ENCODE results near the gene ST3GAL4.
"Not testable (repeated sequence)": the region's sequence is repeated elsewhere in the genome, so short reads cannot be mapped to it uniquely, and the experiment has no call there.

Gene ST3GAL4

GRCh38 chr11:126362879-126363655 is 7.6 kb downstream of the ST3GAL4 start:
- no peak for DNase-seq (ENCODE audit: low read depth, low spot score)

DNA sequence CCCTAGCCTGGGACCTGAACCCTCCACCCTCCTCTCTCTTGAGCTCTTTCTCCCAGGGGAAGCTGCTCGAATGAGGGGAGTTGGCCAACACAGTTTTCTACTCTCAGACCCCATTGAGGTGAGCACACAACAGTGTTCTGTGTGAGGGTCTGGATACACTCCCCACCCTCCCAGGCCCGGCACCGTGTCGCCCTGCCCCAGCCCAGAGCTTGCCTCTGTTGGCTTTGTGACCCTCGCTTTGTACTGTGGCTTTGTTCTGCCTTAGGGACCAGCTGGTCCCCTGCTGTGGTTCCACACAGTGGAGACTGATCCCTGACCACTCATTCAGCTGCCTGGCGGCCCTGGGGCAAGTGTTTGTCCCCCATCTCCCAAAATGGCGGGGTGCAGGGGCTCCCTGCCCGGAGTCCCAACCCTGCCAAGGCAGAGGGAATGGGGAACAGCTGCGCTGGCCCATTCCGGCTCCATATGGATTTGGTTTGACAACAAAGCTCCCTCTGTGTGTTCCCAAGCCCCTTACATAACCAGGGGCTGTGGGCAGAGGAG is 8.3 kb downstream of the ST3GAL4 start:
- no peak for DNase-seq (ENCODE audit: low read depth, low spot score)

DNA sequence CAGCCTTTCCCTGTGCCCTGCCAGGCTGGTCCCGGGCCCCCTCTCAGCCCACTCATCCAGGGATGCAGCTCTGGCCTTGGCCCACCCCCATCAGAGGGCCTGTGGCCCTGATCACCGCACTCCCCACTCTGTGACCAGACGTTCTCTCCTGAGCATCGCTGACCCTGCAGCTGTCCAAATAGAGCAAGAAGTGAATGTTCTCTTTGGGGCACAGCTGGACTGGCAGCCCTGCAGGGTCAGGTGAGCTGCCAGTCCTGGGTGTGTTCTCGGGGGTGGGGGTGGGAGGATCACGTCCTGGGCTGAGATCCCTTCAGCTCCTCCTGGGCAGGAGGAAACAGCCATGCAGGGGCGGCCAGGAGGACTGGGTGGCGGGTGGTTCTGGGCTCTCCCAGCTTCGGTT is 9.2 kb downstream of the ST3GAL4 start:
- DNase-seq (ENCODE audit: low read depth, low spot score) = not testable (repeated sequence)

DNA sequence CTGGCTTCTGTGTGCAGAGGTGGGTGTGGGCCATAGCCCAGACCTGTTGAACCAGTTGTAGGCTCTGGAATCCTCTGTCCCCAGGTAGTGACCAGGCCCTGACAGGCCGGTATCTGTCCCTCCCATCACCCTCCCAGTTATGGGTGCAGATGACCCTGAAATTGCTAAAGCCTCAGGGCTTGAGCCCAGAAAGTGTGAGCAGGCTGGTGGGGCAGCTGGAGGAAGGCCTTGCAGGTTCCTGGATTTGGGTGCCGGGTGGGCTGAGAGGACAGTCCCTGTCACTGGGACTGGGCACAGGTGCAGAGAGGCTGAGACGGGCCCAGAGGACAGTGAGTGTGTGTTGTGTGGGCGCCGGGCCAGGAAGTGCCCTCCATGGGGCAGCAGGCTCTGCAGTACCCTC is 10.0 kb downstream of the ST3GAL4 start:
- DNase-seq (ENCODE audit: low read depth, low spot score) = not testable (repeated sequence)

DNA sequence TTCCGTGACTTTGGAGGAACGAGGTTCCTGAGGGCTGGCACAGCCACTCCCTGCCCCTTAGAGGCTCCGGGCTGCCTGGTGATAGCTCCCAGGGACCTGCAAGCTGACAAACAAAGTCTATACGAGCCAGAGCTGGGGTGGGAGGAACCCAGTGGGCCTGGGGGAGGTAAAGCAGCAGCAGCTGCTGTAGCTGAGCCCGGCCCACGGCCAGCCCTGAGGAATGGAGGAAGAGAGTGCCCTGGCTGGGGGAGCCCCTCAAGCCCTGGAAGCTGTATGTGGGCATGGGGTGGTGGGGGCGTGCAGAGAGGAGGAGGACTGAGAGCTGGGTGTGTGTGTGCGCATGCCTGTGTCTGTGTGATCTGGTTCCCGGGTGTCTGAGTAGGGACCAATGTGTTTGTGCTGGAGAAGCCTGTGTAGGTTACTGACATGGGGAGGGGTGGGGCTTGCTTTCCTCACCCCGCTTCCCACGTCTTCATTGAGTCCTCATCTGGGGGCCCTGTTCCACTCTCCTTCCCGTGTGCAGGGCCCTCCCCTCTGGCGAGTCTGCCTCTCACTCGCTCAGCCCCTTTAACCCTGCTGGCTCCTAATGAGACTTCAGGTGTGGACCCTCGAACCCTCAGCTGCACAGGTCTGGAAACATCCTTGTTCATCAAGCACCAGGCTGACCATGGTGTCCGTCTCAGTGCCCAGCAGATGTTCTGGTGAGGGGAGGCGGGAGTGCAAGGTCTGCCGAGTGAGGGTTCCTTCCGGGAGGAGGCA is 10.8 kb downstream of the ST3GAL4 start:
- no peak for DNase-seq (ENCODE audit: low read depth, low spot score)

DNA sequence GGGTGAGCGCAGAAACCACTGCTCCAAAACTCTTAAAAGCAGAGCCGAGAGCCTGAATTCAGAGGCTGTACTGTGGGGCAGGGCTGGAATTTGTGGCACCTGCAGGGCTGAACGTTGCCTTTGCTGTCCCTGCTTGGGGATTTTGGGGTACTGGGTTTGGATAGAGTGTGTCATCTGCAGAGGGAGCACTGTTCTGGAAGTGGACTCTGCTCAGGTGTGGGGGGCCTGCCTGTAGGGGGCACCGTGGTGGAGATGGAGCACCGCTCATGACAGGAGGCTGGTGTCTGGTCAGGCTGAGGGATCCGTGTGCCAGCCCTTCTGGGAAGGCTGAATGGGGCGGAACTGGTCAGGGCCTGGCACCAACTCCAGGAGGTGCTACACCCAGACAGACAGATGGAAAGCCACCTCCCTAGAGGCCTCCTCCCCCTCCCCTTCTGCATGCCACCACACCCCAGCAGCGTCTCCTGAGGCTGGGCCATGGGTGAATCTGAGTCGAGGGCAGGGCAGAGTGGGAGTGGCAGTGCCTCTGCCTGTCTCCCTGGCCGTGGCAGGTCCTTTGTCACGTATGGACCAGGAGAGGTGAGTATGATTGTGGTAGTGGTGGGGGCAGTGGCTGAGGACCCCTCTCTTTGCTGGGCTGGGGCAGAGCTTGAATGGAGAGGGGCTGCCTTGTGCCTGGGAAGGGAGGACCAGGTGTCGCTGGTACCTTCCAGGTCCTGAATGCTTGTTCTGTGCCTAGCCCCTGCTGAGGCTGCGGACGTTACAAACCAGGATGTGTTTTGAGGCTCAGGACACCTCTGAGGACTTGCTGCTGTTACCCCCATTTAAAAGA is 11.6 kb downstream of the ST3GAL4 start:
- not testable (repeated sequence) for DNase-seq (ENCODE audit: low read depth, low spot score)

DNA sequence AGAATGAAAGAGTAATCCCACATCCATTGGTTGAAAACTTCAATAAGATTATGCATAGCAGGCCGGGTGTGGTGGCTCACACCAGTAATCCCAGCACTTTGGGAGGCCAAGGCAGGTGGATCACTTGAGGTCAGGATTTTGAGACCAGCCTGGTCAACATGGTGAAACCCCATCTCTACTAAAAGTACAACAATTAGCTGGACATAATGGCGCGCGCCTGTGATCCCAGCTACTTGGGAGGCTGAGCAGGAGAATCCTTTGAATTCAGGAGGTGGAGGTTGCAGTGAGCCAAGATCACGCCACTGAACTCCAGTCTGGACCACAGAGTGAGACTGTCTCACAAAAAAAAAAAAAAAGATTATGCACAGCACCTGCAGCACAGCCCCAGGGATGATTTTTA is 12.3 kb downstream of the ST3GAL4 start:
- not testable (repeated sequence) for DNase-seq (ENCODE audit: low read depth, low spot score)

- DNase-seq (ENCODE audit: low read depth, low spot score) = not testable (repeated sequence)
These were observed 13.0 kb downstream of the ST3GAL4 start for GRCh38 chr11:126368336-126369119.

DNA sequence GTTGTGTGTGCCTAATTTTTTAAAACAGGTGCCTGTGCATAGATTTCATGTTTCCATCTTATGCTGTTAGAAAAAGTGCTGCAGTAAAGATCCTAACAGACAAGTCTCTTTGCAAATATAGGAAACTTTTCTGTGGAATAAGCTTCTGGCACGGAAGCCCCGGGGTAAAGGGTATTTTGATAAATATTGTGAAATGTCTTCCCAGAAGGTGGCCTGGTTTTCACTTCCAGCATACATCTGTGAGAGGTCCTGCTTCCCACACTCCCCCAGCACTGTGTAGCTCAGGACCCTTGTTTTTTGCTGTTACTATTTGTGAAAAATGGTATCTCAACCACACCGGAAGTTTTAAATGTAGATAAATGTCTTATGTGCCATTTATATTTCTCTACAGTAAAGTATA is 14.5 kb downstream of the ST3GAL4 start:
- DNase-seq (ENCODE audit: low read depth, low spot score) = no peak

DNA sequence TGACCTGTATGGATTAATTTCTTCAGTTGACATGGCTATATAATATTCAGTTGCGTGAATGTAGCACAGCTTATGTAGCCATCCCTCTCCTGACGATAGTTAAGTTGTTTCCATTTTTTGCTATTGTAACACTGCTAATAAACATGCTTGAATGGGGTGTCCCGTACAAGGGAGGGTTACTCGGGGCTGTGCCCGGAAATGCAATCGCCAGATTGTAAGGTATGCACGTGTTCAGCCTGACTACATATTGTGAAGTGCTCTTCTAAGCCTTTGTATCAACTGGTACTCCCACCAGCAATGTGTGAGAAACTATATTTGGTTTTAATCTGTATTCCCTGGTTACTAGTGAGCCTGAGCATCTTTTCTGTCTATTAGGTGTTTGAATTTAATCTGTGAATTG is 16.1 kb downstream of the ST3GAL4 start:
- no peak for DNase-seq (ENCODE audit: low read depth, low spot score)

- not testable (repeated sequence) for DNase-seq (ENCODE audit: low read depth, low spot score)
These were observed 18.0 kb downstream of the ST3GAL4 start for GRCh38 chr11:126373389-126374066.

GRCh38 chr11:126374562-126375300 is 19.2 kb downstream of the ST3GAL4 start:
- not testable (repeated sequence) for DNase-seq (ENCODE audit: low read depth, low spot score)

- no peak for DNase-seq (ENCODE audit: low read depth, low spot score)
These were observed 20.2 kb downstream of the ST3GAL4 start for GRCh38 chr11:126375726-126376125.

DNA sequence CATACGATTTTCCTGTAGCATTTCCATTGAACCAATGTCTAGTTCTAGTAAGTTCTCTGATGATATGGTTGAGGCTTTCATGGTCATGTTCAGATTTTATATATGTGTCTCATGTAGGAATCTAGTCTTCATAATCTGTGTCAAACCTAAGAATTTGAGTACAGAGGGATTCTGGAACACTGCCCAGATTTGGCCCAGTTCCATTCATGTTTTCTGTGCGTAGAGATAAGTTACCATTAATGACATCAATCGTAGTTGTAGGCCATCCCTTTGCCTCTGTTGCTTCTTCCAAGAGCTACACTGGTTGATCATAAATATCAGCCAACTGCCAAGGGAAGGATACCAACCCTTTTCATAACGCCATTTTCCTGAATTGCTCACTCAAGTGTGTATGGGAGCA is 23.3 kb downstream of the ST3GAL4 start:
- DNase-seq (ENCODE audit: low read depth, low spot score) = no peak

DNA sequence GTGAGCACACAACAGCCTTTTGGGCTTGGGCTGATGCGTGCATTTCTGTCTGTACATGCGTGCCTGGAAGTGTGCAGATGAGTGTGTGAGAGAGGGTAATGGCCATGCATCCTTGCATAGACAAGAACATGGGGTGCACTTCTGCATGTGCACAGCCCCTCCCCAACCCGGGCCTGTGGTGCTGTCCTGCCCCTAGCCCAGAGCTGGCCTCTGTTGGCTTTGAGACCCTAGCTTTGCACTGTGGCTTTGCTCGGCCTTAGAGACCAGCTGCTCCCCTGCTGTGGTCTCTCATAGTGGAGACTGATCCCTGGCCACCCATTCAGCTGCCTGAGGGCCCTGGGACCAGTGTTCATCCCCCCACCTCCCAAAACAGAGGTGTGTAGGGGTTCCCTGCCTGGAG is 25.4 kb downstream of the ST3GAL4 start:
- DNase-seq (ENCODE audit: low read depth, low spot score) = no peak

DNA sequence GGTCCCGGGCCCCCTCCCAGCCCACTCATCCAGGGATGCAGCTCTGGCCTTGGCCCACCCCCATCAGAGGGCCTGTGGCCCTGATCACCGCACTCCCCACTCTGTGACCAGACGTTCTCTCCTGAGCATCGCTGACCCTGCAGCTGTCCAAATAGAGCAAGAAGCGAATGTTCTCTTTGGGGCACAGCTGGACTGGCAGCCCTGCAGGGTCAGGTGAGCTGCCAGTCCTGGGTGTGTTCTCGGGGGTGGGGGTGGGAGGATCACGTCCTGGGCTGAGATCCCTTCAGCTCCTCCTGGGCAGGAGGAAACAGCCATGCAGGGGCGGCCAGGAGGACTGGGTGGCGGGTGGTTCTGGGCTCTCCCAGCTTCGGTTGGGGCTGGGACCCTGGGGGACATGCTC is 26.5 kb downstream of the ST3GAL4 start:
- not testable (repeated sequence) for DNase-seq (ENCODE audit: low read depth, low spot score)

DNA sequence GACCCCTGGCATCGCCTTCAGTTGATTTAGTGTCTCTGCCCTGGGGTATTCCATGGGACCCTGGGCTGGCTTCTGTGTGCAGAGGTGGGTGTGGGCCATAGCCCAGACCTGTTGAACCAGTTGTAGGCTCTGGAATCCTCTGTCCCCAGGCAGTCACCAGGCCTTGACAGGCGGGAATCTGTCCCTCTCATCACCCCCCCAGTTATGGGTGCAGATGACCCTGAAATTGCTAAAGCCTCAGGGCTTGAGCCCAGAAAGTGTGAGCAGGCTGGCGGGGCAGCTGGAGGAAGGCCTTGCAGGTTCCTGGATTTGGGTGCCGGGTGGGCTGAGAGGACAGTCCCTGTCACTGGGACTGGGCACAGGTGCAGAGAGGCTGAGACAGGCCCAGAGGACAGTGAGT is 27.2 kb downstream of the ST3GAL4 start:
- DNase-seq (ENCODE audit: low read depth, low spot score) = not testable (repeated sequence)

DNA sequence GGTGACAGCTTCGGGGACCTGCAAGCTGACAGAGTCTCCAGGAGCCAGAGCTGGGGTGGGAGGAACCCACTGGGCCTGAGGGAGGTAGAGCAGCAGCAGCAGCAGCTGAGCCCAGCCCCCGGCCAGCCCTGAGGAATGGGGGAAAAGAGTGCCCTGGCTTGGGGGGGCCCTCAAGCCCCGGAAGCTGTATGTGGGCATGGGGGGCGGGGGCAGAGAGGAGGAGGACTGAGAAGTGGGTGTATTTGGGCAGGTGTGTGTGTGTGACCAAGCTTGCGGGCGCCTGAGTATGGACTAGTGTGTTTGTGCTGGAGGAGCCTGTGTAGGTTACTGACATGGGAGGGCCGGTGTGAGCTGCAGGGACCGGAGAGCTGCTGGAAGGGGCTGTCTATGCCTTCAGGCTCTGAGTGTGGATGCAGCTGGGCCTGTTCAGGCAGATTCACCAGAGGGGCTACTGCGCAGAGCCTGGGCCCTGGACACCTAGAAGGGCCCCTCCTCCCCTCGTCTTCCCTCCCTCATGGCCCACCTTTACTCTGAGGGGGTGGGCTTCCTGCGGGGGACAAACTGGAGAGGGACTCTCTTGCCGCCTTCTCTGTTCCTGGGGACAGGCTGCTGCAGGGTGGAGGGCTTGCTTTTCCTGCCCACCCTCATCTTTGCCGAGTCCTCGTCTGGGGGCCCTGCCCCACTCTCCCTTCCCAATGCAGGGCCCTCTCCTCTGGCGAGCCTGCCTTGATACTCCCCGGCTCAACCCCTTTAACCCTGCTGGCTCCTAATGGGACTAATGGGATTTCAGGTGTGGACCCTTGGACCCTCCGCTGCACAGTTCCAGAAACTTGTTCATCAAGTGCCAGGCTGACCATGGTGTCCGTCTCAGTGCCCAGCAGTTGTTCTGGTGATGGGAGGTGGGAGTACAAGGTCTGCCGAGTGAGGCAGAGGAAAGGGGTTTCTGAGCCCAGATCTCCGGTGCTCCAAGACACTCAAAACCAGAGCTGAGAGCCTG is 28.2 kb downstream of the ST3GAL4 start:
- DNase-seq (ENCODE audit: low read depth, low spot score) = no peak
